COLO668 (cell line): ENCODE measurements around the gene ITIH4.
A peak's percentile ranks its signal among the peaks of the same experiment; 100 is the strongest.
"Not testable (repeated sequence)": the region's sequence is repeated elsewhere in the genome, so short reads cannot be mapped to it uniquely, and the experiment has no call there.

Experiments
- DNase-seq: peaks from one replicate; lab custom pipeline; 2025; ENCODE audit not compliant: unreplicated experiment; lab: John Stamatoyannopoulos, UW

ITIH4 gene

DNA sequence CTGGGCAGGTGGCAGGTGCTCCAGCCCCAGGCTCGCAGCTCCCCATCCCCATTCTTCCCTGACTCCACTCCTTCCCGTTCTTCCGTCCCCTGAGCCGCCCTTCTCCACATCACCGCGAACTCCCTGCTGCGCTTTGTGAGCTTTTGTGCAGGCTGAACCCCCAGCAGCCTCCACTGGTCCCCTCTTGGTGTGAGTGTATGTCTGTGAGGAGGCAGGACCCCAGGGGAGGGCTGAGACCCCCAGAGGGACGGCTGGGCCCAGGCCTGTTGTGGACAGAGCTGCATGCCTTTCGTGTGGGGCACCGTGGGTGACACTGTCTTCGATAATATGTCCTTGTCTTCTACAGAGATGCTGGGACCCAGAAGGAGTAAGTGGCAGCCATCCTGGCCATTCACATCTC is 43.2 kb downstream of the ITIH4 start:
- DNase-seq, result no peak

DNA sequence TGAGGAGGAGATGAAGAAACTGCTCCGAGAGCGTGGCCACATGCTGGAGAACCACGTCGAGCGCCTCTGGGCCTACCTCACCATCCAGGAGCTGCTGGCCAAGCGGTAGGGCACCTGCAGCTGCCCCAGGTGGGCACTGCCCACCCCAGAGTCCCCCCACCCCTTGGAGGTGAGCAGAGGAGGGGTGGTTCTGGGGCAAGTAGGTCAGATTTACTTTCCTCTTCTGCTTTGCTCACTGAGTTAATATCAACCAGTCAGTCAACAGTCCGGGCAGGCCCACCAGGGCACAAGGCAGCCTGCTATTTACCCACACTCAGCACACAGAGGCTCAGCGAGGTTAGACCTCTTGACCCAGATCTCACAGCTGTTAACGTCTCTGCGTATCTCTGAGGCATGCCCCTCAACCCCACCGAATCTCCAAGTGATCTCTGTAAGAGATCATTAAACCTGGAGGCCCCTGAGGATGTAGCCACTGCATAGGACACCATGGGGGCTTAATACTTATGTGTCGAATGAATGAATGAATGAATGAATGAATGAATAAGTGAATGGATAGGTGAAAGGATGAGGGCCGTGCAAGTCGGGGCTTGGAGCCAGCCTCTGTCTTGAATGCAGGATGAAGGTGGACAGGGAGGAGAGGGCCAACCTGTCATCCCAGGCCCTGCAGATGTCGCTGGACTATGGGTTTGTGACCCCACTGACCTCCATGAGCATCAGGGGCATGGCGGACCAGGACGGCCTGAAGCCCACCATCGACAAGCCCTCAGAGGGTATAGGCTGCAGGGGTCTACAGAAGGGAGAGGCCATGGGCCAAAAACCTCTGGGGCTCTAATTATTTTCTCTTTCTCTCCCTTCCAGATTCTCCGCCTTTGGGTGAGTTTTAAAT is 43.9 kb downstream of the ITIH4 start:
- DNase-seq, result no peak

DNA sequence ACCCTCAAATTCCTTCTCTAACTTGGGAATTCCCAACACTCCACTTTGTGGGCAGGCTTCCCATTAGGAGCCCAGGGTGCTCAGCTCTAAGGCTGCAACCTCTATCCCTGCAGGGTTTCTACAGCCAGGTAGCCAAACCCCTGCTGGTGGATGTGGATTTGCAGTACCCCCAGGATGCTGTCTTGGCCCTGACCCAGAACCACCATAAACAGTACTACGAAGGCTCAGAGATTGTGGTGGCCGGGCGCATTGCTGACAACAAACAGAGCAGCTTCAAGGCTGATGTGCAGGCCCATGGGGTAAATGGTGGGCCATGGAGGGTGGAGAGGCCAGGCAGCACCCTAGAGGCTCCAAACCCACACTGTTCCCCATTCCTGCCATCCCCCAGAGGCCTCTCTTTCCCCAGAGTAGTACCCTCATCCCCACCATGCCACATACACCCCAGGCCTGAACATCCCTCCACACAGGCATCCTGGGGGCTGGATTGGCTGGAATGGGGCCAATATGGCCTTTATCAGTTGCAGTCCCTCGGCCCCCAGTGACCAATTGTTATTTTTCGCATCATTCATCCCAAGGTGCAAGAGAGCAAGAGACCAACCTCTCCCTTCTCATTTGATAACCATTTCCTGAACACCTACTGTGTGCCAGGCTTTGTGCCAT is 45.4 kb downstream of the ITIH4 start:
- DNase-seq, result no peak

DNA sequence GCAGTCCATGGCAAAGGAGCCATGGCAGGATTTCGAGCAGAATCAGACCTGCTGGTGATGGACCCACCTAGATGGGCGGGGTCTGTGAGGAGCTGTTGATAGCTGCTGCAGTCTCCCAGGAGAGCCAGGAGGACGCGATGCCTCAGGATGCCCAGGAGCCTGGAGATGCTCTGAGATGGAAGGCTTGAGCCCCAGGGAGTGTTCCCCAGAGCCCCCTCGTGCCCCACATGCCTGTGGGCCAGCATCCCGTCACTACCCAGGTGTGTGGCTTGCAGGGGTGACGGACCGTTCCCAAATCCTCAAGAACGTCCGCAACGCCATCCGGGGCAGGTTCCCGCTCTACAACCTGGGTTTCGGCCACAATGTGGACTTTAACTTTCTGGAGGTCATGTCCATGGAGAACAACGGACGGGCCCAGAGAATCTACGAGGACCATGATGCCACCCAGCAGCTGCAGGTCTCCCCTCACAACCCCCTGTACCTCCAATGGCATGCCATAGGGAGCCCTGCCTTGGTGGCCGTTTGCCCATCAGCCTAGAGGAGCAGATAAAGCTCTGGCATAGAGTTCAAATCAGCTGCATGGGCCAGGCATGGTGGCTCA is 46.4 kb downstream of the ITIH4 start:
- no peak for DNase-seq

- DNase-seq, result no peak
Measured at GRCh38 chr3:52783211-52783555, 47.3 kb downstream of the ITIH4 start.

DNA sequence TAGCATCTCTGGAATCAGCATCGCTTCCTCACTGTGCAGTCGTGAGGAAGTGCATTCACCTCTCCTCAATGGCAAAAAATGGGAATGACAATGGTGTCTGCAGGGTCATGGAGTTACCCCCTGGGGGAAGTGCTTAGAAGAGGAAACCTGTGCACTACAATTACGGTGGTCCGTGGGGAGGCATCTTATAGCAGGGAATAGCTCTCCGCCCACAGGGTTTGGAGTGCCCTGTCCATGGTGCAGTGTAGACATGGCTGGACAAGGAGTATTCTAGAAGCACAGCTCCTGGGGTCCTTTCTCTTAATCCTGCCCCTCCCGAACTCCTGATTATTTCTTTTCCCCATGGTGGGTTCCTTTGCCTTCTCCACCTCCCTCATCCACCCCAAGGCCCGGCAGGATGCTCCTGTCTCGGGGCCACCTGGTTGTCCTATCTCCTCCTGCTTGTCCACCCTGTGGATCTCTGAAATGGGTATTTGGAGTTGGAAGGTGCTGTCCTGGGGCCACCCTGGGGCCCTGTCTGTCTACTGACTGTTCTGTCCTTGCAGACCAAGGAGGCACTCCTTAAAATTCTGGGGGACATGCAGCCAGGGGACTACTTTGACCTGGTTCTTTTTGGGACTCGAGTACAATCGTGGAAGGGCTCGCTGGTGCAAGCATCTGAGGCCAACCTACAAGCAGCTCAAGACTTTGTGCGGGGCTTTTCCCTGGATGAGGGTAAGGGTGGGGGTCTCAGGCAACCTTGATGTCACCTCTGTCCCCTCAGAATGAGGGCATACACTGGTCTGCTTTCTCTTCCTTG is 47.9 kb downstream of the ITIH4 start:
- no peak for DNase-seq

GRCh38 chr3:52781741-52782140 is 48.7 kb downstream of the ITIH4 start:
- no peak for DNase-seq

- no peak for DNase-seq
Measured at GRCh38 chr3:52779837-52780585, 50.5 kb downstream of the ITIH4 start.

DNA sequence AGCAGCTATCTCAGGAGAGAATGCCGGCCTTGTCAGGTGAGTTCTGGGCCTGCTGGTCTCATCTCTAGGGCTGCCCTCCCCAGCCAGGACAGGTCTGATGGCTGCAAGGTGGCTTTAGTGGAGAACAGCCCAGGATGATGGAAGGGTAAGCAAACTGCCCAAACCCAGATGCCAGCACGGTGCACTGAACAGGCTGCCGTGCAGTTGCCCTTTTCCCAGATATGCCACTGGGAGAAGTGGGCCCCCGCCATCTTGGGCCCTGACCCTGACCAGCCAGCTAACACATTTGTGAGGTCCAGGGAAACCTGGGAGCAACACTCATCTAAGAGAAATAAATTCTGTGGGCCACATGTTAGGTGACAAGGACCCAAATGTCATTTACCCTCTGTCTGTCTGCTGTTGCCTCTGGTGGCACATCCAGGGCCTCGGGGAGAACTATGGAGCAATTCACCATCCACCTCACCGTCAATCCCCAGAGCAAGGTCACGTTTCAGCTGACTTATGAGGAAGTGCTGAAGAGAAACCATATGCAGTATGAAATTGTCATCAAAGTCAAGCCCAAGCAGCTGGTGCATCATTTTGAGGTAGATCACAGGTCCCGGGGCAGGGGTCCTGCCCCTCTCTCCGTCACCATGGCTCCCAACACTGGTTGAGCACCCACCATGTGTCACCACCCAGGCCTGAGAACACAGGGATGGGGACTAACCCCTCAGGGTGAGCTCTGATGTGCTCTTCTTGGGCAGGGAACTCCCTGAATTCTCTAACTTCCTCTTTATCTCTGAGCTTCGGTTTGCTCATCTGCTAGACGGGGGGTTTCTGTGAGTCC is 51.2 kb downstream of the ITIH4 start:
- no peak for DNase-seq

DNA sequence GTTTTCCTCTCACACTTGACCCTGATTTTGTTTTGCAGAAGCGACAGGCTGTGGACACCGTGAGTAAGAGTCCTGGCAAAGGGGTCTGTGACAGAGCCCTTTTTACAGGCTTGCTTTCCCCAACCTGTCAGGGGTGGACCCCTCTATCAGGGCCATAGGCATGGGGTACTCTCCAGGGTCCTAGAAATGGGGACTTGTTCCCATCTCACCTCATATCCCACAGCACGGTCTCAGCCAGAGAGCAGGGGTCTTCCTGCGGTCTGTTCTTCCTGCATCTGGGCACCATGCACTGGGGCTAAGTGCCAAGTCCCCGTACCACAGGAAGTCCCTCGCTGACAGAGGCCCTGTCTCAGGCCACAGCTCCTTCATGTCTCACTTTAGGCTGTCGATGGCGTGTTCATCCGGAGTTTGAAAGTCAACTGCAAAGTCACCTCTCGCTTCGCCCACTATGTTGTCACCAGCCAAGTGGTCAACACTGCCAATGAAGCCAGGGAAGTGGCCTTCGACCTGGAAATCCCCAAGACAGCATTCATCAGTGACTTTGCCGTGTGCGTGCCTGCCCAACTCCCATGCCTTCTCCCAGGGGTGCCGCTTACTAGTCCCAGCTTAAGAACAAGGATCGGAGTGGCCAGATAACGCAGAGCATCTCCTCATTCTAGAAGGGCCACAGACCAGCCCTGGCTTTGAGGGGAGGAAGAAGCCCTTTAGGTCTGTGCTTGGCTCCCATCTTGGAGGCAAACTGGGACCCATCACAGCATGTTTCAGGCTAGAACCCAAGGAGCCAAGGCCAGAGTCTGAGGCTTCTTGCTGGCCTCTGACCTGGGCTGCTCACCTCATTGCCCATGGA is 52.3 kb downstream of the ITIH4 start:
- no peak for DNase-seq

- no peak for DNase-seq
Measured at GRCh38 chr3:52777127-52777958, 53.1 kb downstream of the ITIH4 start, which contains the start of gene ITIH1. TSS of gene ITIH1 (plus strand) at chr3:52777599. CDS start at chr3:52777616, 17 bp downstream.

- DNase-seq, result not testable (repeated sequence)
Measured at GRCh38 chr3:52776486-52776885, 54.0 kb downstream of the ITIH4 start.

DNA sequence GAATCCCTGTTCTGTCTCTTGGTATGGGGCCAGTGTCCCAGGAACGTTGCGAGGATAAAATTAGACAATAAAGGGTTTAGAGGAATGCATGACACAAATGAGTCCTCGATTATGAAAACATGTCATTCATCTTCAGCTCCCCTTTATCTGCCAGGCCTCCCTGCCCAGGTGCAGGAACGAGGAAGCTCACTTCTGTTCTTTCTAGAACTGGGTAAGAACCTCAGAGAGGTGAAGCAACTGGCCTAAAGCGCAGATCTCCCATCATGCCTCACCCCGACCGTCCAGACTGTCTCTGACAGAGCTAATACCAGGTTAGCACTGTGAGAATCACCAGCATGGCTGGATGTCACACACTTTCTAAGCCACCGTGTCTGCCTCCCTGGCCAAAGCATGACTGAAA is 54.6 kb downstream of the ITIH4 start:
- DNase-seq, result no peak

DNA sequence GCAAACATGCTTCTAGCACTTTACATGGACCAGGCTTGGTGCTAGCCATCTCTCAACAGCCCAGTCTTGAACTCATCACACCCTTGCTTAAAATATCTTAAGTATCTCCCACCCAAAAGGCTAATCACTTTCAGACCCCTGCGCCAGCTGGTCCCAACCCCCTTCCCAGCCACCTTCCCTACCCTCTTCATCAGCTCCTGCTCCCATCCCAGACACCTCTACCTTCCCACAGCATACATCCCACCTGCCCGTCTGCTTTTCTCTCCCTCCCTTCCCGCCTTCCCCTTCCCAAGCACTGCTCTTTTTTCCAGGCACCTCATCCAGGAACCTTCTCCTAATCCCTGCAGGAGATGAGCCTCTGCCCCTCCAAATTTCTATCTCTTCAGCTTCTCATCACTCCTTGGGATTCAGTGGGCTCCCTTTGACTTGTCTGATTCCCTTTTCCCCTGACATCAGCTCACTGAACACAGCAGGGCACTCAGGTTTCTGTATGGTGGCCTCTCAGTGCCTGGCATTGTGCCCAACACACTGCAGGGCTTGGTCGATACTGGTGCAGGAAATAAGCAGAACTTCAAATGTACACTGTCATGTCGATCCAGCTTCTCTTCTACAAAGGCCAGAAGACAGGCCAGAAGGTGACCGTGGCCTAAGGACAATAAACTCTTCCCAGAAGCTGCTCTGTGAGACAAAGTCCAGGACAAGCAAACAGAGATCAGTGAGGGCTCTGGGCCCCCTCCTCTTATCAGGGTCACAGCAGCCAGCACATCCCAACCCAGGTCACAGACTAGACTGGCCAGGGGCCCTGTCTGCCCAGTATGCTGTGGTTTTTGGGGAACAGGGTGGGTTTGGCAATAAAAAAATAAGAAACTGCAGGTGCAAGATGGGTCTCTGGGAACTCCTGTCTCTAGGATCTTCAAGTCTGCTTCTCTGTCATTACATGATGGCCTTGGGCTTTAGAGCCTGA is 55.3 kb downstream of the ITIH4 start:
- DNase-seq, result peak; percentile 27

DNA sequence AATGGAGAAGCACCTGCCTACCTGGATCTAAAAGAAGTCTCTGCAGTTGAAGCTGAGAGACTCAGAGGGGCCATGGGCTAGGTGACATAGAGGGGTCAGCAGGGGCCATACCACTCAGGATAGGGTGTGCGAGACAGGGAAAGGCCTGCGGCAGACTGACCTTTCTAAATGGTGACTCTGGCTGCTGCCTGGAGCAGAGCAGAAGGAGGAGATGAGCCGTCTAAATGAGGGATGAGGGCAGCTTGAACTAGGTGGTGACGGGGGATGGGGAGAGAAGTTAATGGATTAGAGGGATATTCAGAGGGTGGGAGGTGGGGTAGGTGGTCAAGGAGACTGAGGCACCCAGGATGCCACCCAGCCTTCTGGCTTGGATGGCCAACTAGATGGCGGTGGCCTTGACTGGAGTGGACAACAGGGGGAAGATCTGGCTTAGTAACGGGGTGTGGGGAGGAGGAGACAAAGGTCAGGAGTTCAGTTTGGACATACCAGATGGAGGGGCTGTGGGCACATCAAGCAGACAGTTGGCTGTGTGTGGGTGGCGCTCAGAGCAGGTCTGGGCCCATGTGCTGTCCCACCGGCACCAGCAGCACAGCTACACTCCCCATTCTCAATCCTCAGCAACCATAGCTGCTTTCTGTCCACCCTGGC is 56.3 kb downstream of the ITIH4 start:
- DNase-seq, result no peak

- no peak for DNase-seq
Measured at GRCh38 chr3:52773361-52774065, 57.0 kb downstream of the ITIH4 start.
